Suppressor macrophage treated with lipopolysaccharide for 1 hour (primary cell): ENCODE results near the gene CELF1.

Experiments
- DNase-seq, 3 donors: peaks; one replicate each; pipeline ENCODE4 v3.0.0-alpha.2; 2020 to 2022

The CELF1 gene

DNA sequence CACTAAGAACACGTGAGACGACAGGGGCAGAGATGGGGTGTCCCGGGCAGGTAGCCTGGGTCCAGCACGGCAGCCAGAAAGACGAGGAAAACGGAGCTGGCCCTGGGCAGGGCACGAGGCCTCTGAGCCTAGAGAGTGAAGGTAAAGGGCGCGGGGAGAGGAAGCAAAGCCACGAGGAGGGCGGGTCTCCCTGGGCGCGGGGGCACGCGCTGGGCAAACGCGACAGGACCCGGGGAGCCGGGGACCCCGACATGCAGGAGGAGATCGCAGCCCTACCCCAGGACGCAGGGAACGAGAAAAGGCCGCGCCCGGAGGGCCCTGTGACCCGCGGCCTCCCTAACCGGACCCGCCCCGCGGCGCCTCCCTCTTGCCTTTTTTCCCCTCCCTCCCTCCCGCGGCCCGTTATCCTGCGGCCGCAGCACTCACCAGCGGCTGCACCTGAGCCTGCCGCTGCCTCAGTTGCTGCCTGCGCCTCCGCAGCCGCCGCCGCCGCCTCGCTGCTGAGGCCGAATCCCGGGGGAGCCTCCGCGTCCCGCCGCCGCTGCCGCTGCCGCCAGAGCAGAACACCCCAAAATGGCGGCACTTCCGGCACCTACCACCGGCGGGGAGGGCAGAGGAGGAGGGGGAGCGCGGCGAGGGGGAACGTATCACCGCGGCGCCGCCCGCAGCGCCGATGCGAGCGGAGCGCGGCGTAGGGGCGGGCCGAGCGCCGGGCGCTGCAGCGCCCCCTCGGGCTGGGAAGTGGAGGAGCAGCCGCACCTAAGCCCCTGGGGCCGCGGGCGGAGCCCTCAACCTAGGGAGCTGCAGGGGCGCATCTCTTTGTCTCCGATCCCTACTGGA, at the start of gene CELF1:
CELF1 (minus strand) TSS at position 567 of the 840 bp plus-strand sequence. CDS start 53,609 bp downstream, outside the sequence.
- DNase-seq = peak; percentile 94 to 98 (median 97)

DNA sequence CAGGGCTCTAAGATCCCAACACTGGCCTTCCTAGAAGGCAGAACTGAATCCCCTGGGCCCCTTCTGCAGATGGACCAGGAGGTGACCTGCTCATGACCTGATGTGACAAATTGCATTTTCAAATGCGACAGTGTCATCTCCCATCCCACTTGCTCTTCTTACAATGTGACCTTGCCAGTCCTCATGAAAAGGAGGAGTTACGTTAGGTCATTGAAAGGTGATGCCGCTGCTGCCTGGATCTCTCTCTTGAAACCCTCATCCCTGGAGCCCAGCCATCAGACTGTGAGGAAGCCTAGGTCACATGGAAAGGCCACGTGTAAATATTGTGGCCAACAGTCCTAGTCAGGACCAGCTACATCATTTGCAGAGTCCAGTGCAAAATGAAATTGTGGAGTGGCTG, 47.0 kb upstream of the CELF1 start:
- no peak for DNase-seq

DNA sequence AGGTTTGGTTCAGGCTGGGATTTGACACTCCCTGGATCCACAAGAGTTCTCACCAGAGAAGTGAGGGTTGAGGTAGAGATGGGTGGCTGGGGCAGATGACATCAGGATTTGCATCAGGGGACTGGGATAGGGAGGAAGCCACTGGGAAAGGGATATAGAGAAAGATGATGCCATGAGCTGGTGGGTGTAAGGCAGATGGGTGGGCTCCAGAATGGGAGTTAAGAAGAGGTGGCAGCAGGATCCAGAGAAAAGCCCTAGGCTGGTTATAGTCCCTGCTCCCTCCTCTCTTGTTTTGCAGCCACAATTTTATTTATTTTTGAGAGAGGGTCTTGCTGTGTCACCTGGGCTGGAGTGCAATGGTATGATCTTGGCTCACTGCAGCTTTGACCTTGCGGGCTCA, 43.0 kb upstream of the CELF1 start:
- no peak for DNase-seq

DNA sequence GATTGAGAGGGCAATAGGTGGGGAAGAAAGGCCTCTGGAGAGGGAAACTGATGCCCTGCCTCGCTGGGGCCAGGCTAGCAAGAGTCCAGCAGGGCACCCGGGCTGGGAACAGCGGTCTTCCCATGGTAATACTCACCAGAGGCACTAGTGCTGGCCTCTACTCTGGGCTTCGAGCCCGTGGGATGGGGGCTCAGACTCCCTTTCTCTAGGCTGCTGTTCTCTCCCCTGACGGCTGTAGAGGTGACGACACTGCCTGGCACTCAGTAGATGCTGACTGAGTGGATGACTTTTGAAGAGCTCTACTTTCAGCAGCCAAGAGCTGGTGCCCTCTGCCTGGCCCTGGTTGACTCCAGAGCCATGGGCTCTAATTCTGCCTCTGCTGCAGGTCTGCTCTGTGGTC, 42.1 kb upstream of the CELF1 start:
- DNase-seq = no peak

DNA sequence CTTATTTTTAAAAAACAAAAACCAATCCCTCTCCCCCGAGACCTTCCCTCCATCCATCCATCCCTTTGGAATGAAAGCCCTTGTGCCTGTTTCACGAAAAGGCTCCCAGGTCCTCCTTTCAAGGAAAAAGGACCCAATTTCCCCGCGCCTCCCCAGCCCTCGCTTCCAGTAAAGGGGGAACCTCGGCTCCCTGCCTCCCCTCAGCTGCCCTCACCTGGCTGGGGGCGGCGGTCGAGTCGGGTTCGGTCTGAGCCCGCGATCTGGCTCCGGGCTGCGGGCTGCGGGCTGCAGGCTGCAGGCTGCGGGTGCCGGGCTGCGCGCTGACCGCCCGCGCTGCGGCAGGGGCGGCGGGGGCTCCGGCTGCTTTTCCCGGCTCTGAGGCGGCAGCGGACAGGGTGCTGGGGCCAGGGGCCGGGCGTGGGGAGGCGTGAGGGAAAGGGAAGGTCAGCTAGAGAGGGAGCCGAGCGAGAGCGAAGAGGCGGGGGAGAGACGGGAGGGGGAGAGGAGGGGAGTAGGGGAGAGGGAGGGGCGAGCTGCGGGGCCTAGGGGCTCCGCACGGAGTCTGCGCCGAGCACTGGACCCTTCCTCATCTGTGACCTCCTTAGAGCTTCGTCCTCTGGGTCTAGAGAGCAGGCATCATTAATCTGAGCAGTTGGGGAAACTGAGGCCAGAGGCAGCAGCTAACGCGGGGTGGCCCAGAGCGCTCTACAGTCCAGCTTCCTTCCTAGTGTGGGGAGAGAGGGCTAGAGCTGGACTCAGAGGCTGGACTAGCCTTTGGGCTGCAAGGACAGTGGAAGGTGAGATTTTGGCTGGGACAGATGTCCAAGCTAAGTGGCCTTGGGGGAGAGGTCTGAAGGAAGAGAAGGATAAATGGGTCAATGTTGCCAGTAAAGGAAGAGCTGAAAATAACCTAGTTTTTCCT, 41.3 kb upstream of the CELF1 start, which contains the start of gene C1QTNF4:
C1QTNF4 (minus strand) TSS at position 478 of the 922 bp plus-strand sequence. CDS start 3,601 bp downstream, outside the sequence.
- no peak for DNase-seq

DNA sequence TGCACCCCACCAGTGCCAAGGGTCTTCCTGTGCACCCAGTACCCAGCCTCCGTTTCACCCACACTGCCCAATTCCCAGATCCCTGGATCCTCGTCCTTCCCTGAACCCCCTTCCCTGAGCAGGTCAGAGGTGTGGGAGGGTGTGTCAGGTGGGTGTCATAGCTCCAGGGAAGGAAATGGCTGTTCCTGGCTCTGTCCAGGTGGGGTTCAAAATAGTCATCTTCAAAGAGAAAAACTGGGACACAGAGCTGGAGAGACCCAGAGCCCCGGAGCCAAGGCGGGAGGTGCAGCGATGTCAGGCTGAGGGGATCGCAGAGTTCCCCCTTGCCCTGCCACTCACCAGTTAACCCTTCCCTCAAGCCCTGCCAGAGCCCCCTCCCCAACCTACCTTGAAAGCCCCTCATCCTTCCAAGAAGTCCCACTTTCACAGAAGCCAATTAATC, 40.6 kb upstream of the CELF1 start:
- no peak for DNase-seq

DNA sequence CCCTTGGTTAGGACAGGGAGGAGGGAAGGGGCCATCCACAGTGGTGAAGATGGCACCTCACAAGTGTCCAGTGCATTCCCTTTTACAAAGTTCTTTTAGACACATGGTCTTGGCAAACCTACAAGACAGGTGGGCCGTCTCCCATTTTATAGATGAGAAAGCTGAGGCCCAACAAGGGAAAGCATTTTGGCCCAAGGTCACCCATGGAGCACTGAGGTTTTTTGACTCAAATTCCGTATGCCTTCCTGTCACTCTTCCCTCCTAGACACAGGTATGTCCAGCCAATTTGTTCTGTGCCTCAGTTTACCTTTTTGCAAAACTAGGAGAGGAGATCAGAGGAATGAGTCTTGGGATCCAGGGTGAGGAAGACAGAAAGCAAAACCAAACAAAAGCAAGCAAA, 40.0 kb upstream of the CELF1 start:
- no peak for DNase-seq

DNA sequence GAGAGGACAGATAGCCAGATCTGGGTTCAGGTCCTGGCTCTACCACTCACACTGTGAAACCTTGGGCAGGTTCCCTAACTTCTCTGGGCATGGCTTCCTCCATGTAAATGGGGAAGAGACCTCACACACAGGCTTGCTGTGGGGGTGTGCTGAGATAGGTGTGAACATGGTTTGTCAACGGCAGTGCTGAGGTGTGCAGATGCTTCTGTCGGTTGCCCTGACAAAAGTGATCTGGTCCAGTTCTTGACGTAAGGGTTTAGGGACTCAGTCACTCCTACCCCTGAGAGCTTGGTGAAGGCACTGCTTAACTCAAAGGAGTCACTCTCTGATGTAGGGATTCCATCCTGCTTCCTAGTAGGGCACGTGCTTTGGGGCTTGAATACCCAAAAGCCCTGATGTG, 39.3 kb upstream of the CELF1 start:
- DNase-seq = peak in 1 of 3 donors; percentile 26

DNA sequence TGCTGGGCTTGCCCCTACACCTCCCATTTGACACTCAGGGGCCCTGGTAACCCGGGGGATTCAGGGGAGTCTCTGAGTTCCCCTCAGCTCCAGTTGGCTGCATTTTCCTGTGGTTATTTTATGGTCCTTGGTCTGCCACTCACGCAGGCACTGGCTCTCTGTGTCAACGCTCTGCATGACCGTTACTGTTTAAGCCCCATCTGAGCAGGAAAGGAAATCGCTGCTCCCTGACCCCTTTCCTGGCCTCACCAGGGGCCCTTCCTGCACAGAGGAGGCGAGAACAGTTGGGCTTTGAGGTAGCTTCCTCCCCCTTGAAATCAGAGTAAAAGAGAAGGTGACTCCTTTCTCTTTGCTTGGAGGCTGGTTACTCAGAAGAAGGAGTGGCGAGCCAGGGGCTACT, 38.8 kb upstream of the CELF1 start:
- DNase-seq = no peak

DNA sequence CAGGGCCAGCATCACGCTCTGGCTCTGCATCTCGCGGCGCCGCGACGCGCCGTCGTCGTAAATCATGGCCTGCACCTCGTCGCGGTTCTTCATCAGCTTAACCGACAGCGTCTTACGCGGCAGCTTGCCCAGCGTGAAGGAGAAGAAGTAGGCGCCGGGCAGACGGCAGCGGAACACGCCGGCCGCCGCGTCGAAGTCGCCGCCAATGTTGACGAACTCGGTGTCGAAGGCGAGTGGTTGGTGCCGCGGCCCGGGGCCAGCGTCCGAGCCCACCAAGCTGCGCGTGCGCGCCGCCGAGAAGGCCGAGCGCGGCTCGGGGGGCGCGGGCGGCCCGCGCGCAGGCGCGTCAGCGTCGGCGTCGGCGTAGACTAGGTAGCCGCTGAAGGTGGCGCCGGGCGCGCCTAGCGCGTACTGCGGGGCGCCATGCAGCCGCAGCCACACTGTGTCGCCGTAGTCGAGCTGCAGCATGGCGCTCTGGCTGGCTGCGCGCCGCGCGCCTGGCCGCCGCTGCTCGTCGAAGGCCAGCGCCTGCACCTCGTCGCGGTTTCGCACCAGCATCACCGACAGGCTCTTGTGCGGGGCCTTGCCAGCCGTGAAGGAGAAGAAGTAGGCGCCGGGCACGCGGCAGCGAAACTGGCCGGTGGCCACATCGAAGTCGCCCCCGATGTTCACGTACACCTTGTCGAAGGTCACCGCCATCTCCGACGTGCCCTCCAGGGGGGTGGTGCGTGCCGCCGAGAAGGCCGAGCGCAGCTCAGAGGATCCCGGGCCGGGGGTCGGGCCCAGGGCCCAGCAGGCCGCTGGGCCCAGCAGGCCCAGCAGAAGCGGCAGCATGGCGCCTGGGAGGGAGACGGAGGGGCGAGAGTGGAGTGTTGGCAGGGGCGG, 37.3 kb upstream of the CELF1 start:
- DNase-seq = no peak

DNA sequence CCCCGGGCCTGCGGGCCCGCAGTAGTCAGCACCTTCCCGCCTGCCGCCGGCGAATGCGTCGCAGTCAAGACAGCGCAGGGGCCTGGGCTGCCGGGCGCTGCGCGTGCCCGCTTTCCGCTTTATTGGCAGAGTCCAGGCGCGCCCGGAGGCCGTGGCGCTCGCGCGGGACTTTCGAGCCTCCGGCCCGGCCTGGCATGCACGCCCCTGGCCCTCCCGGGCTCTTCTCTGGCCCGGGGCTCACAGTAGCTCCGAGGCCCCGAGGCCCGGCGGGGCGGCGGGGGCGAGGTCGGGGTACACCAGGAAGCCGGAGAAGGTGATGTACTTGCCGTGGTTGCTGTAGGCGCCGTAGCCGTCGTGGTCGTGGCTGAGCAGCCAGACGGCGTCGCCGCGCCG, 36.6 kb upstream of the CELF1 start:
- DNase-seq = no peak

DNA sequence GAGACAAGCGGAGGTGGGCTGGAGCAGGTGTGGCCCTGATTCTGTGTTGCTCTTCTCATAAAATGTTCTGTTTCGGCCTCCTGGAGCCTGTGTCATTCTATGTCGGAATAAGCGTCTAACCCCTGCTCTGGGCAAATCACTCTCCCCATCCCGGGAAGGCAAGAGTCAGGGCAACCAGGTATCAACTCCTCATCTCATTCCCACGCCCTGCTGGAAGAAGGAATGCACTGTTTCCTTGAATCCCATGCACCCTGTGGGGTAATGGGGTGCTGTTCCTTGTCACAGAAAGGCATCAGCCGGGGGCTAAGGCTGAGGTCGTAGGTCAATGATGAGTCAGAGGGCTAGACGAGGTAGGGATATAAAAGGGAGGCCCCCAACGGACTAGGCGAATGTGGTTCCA, 36.2 kb upstream of the CELF1 start:
- no peak for DNase-seq

DNA sequence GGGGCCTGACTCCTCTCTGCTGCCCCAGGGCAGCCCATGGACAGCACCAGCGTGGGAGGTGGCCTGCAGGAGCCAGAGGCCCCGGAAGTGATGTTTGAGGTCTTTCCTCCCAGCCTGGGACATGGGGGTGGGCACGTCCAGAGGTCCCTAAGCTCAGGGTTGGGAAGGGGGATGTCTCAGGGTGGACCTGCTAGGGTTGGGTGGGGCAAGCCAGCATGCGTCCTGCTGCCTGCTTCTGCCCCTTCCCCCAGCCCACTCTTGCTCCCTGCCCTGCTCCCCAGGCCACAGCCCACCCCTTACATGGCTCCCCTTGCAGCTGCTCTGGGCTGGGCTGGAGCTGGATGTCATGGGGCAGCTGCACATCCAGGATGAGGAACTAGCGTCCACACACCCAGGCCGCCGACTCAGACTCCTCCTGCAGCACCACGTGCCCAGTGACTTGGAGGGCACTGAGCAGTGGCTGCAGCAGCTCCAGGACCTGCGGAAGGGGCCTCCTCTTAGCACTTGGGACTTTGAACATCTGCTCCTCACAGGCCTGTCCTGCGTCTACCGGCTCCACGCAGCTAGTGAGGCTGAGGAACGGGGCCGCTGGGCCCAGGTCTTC, 34.9 kb upstream of the CELF1 start:
- peak; percentile 87 to 92 (median 88) for DNase-seq

DNA sequence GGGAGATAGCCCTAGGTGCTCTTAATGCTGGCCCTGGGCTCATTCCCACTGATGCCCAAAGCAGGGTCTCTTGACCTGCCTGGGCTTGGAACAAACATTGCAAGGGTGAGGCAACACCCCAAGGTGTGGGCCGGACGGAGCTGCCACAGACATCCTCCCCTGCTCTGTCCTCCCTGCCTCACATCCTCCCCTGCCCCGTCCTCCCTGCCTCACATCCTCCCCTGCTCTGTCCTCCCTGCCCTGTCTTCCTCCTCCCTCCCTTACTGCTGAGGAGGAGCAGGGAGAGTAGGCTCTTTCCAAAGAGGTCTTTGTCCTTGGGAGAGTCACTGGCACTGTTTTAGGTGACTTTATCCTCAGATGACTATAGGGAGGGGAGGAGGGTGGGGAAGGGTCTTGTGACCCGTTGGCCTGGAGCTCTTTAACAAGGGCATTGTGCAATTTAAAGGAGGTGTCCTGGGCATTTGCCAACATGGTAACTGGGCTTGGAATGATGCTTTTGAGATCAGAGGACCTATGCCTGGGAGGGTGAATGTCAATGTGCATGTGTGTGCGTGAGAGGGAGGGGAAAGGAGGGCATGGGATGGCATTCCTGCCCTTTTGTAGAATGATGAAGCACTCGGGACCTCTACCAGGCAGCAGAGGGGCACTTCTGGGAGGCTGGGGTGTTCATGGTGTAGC, 34.2 kb upstream of the CELF1 start:
- peak in 1 of 3 donors; percentile 22 for DNase-seq

DNA sequence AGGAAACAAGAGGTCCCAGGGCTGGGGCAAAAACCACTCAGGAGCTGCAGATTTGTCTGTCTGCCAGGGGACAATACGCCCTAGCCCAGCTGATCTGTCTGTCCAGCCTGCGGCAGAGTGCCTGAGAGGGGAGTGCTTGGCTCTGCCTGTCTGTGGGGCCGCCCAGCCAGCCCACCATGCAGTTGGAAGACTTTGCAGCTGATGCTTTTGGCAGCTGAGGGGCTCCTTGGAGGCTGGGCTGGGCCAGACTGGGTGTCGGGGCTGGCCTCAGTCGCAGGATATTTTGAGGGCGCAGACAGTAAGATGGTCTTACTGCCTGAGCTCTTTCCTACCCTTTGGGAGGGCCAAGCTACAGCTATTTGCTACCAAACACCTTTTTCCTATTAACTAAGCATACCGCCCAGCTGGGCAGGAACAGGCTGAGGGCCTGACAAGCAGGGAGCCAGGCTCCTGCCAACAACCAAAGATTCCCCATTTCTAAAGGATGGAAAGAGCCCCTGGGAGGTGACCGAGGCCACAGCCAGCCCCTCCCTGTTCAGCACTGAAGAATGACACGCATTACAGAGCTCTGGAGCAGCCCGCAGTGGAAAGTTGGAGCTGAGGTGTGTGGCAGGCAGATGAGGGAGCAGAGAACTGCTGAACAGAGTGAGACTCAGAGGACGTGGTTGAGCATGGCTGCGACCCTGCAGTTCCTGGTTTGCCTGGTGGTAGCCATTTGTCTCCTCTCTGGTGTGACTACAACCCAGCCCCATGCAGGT, 33.3 kb upstream of the CELF1 start, which contains the start of gene FAM180B:
FAM180B (plus strand) TSS at position 581 of the 758 bp plus-strand sequence; CDS start at position 672, 91 bp downstream.
- DNase-seq = no peak

DNA sequence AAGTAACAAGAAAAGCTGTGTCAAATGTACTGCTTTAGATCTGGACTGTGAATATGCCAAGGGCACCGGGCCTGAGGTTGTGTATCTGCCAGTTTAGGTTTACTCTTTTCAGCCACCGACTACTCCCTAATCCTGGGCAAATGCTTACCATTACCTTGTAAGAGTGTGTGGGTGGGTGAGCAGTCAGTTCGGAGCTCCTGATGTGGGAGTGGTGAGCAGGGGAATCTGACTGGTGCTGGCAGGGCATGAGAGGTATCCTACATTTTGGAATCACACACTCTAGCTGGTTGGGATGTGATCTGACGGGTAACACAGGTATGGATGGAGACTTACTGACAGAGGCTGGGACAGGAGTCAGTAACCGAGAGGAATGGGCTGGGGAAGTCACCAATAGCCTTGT, 30.9 kb upstream of the CELF1 start:
- DNase-seq = no peak

DNA sequence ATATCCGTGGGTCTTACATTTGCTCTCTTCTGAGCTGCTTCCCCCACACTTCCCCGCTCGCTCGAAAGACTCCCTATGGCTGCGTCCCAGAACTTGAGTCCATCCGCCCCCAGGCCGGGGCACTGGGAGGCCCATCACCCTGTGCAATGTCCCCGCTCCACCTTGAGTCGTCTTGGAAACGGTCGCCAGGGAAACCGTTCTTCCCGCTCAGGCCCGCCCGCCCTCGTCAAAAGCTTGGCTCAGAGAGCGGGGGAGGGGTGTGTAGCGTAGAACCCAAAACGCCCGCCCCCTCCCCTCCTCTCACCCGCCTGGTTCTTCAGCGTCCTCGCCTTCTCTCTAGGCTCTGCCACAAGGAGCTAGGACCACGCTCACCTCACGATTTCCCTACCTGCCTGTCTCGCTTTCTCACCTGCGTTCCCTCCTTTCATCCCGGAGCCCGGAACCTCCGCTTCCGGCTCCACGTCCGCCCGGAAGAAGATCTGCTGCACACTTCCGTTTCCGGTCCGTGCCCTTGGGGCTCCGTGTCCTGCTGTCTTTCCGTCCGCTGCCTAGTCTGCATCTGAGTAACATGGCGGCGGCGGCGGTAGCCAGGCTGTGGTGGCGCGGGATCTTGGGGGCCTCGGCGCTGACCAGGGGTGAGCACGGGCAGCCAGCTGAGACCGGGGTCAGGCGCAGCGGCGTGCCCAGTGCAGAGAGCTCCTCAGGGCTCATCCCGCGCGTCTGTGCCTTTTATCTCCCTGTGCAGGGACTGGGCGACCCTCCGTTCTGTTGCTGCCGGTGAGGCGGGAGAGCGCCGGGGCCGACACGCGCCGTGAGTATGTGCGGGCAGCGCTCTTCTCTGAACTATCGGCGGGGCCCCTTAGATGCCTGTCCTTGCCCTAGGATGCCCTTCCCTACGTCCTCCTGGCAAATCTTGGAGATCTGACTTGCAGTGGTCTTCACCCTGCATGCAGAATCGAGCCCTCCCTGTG, 25.9 kb upstream of the CELF1 start, which contains the start of the genes KBTBD4 and NDUFS3:
KBTBD4 (minus strand) TSS at position 447 of the 971 bp plus-strand sequence; CDS start at position 428, 19 bp downstream.
NDUFS3 (plus strand) TSS at position 551 of the 971 bp plus-strand sequence; CDS start at position 569, 18 bp downstream.
- DNase-seq = peak; percentile 89 to 93 (median 91)

DNA sequence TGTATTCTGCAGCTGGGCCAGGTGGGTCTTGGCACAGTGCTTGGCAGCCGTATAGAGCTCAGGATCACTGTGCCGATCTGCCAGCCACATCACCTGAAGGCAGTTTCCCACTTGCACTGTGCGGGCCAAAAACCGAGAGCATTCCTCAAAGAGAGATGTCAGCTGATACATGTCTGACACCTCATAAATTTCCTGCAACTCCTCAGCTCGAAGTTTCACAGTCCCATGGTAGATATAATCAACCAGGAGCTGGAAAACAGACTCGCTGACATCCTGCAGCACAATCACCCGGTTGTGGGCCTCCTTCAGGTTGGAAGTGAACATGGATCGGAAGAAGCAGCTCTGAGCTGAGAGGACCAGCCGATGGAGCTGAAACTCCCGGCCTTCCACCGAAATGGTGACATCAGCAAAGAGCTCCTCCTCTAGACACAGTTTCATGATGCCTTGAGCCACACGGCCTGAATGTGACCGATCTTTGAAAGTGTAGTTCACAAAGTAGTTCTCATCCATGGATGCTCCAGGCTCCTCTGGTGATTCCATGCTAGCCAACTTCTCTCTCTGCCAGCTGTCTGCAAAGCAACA, 24.6 kb upstream of the CELF1 start:
- no peak for DNase-seq

DNA sequence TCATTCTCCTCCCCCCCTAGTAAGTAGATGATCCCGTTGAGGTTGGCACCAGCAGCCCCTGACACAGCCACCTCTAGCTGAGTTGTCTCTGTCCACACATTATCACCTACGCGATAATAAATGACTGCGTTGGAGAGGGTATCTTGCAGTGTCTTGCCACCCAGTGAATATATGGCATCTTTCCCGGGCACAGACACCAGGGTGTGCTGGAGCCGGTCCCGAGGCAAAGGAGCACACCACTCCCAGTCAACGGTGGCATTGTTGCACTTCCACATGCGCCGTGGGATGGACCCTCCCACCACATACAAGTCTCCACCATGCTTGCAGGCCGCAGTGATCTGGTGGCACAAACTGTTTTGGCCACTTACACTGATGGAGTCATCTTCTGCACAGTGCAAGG, 20.4 kb upstream of the CELF1 start:
- DNase-seq = no peak
